HG02588 (cell line): Measurements from ENCODE around the gene NAGK.
"Not testable (repeated sequence)": the region's sequence is repeated elsewhere in the genome, so short reads cannot be mapped to it uniquely, and the experiment has no call there.

Source experiments
- ATAC-seq: cut with Tn5 transposase; IDR thresholded peaks from one replicate; pipeline ENCODE4 v1.9.1; 2021; ENCODE audit warnings: mild to moderate bottlenecking, moderate library complexity; ENCODE audit not compliant: unreplicated experiment

The NAGK gene

DNA sequence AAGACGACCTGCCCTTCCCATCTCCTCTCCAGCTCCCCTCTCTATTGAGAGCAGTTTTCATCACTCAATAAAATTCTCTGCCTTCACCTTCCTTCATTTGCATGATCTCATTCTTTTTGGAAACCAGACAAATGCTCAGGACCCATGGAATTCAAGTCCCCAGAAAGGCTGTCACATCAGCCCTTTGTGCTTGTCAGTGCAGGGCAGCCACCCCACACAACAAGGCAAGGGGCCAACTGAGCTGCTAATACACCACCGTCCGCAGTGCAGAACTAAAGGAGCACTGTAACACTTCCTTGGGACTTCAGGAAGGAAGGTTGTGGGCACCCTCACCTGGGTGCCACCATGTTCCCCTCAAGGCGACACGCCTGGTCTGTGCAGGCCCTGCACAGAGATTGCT lies 35.4 kb downstream of the NAGK start:
- ATAC-seq = no peak

DNA sequence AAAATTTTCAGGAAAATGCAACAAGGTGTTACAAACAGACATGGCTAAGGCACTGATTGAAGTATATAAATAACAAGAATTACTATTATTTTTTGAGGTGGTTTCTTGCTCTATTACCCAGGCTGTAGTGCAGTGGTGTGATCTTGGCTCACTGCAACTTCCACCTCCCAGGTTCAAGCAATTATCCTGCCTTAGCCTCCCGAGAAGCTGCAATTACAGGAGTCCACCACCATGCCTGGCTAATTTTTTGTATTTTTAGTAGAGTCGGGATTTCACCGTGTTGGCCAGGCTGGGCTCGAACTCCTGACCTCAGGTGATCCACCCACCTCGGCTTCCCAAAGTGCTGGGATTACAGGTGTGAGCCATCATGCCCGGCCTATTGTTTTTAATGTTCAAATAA lies 38.0 kb downstream of the NAGK start:
- ATAC-seq = not testable (repeated sequence)

- no peak for ATAC-seq
Observed at GRCh38 chr2:71108091-71108490, 39.6 kb downstream of the NAGK start.

- ATAC-seq = no peak
Observed at GRCh38 chr2:71113843-71114242, 45.4 kb downstream of the NAGK start.

- ATAC-seq = no peak
Observed at GRCh38 chr2:71117063-71117462, 48.6 kb downstream of the NAGK start.

GRCh38 chr2:71120195-71120594 lies 51.7 kb downstream of the NAGK start:
- ATAC-seq = no peak

DNA sequence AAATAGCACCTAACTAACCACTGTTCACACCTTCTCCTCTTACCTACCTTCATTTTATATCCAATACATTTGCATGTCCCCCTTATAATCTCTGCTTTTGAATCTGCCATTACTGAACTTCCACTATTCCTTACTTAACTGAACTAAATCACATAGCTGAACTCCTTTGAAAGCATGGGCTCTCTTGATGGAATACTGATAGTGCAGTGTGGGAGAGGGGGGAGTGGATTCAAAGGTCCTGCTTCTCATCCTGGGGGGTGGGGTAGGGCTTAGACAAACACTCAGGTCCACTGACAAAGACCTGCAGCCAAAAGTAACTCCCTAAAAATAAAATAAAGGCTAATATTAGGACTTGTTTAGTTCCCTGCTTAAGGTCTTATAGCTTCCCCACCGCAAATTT lies 53.0 kb downstream of the NAGK start:
- ATAC-seq = no peak

- ATAC-seq = no peak
Observed at GRCh38 chr2:71122387-71123298, 54.2 kb downstream of the NAGK start.

DNA sequence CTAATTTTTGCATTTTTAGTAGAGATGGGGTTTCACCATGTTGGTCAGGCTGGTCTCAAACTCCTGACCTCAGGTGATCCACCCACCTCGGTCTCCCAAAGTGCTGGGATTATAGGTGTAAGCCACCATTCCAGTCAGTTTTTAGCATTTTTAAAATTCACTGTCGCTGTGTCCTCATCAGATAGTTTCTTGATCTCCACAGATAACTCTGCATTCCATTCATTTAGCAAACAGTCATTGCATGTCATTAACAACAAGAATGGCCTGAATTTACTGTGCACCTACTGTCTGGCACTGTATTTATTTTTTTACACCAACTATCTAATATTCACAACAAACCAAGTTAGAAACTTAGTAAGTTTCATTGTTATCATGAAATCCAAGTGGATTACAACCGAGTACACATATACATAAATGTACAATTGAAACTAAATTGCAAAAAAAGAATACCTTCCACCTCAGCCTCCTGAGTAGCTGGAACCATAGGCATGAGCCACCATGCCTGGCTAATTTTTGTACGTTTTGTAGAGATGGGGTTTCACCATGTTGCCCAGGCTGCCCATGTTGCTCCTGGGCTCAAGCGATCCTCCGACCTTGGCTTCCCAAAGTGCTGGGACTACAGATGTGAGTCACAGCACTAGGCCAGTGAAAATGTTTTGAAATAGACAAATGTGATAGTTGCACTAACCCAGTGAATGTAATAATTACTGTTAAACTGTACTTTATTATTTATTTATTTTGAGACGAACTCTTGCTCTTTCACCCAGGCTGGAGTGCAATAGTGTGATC lies 57.3 kb downstream of the NAGK start:
- no peak for ATAC-seq

GRCh38 chr2:71126957-71127356 lies 58.5 kb downstream of the NAGK start:
- no peak for ATAC-seq
